ENCODE data around the gene HTRA1. TPM values are rescaled to one million over a fixed set of nuclear protein-coding genes. Genes with fewer than 3 reads are reported as not detected.
A peak's percentile ranks its signal among the peaks of the same experiment; 100 is the strongest.

The HTRA1 gene
- total RNA-seq, 2 donors from 2014 or later = 29.3 to 36.6 TPM

DNA sequence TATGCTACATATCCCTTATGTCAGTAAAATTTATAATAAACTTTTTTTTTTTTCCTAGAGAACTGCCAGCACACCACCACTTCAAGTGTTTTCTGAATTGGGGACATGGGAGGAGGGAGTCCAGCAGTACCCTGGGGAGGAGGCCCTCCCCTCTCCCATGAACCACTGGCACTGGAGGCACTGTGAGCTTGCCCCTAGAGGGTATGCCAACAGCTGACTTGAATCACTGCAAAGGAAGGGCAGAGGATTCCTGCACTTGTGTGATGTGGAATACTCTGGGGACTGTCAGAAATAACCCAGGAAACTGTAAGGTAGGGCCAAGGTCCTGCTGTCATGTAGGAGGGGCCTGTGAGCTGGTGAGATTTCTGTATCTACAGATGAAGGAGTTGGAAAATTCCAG is 15.4 kb upstream of the HTRA1 start:
- TF ChIP-seq, protein P1, sequence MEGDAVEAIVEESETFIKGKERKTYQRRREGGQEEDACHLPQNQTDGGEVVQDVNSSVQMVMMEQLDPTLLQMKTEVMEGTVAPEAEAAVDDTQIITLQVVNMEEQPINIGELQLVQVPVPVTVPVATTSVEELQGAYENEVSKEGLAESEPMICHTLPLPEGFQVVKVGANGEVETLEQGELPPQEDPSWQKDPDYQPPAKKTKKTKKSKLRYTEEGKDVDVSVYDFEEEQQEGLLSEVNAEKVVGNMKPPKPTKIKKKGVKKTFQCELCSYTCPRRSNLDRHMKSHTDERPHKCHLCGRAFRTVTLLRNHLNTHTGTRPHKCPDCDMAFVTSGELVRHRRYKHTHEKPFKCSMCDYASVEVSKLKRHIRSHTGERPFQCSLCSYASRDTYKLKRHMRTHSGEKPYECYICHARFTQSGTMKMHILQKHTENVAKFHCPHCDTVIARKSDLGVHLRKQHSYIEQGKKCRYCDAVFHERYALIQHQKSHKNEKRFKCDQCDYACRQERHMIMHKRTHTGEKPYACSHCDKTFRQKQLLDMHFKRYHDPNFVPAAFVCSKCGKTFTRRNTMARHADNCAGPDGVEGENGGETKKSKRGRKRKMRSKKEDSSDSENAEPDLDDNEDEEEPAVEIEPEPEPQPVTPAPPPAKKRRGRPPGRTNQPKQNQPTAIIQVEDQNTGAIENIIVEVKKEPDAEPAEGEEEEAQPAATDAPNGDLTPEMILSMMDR (IDR thresholded peaks at IDR 0.05) = no peak
- TF ChIP-seq POLR2A (IDR thresholded peaks at IDR 0.05) = no peak
- Histone ChIP-seq H3K4me1 (no peaks in the 10 kb centered on the region), H3K27ac (no peak overlapping the region), H3K27me3 (no peaks in the 10 kb centered on the region), H3K36me3 (replicated peaks in 1 of 2; ENCODE audit: insufficient read depth in 1 of 2, low read depth in 2 of 2) (no peaks in the 10 kb centered on the region), H3K9me3 (no peaks in the 10 kb centered on the region), H3K4me3 (no peak overlapping the region)
- DNase-seq (no peak), ATAC-seq (no peak)
- intact Hi-C loops (cut with DNase I) = no loop called here

DNA sequence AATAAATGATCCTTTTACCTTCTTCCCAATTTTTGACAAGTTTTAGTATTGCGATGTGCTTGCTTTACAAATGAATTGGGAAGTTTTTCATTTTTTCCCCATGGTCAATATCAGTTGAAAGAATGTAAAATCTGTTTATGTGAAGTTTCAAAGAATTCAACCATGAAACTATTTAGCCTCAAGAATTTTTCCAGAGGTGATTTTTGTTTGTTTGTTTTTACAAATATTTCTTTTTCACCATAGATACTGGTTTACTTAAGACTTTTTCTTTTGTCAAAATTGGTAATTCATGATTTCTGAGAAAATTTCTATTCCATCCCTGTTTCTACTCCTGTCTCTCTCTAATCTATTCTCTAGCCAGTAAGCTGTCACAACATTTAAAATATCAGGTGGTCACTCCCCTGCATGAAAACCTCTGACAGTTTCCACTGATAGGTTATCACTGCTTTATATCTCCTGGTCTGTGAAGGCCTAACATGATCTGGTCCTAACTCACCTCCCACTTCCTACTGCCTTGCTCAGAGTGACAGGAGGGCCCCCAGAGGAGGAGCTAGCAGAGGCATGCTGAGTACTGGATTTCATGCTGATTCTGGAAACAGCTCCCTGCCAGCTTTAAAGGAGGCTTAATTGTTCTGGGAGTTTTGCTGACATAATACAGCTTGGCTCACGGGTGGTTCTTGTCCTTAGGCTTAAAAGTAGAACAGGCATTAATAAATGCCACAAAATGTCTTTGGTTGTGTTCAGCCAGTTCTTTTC is 14.5 kb upstream of the HTRA1 start:
- DNase-seq (no peak), ATAC-seq (no peak)
- no peaks in the 10 kb centered on the region for H3K27me3 ChIP-seq
- H3K36me3 ChIP-seq (replicated peaks in 1 of 2; ENCODE audit: insufficient read depth in 1 of 2, low read depth in 2 of 2) = no peaks in the 10 kb centered on the region
- H3K4me1 ChIP-seq = no peaks in the 10 kb centered on the region
- intact Hi-C loops (cut with DNase I) = no loop called here
- TF ChIP-seq, protein P1 (IDR thresholded peaks at IDR 0.05) = no peak
- no peak for TF ChIP-seq POLR2A (IDR thresholded peaks at IDR 0.05)
- no peak overlapping the region for H3K4me3 ChIP-seq
- no peak overlapping the region for H3K27ac ChIP-seq
- 75 to 82% methylated on average over 2 of the region's 2 CpGs for WGBS, 2 donors
- no peaks in the 10 kb centered on the region for H3K9me3 ChIP-seq

DNA sequence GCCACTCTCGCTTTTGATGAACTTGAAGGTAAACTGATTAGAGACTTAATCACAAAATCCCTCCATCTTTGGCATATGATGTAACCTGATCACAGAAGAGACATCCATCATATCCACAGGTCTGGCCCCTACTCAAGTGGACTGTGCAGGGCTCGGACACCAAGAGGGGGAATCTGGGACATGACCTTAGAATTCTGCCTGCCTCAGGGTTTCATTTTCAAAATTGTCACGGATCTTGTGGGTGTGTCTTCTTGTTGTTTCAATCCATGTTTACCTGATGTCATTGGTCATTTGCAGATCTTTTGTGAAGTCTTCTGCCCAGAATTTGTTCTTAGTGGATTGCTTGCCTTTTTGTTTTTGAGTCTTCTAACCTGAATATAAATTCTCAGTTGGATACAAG is 12.8 kb upstream of the HTRA1 start:
- Histone ChIP-seq H3K36me3 (replicated peaks in 1 of 2; ENCODE audit: insufficient read depth in 1 of 2, low read depth in 2 of 2) (no peaks in the 10 kb centered on the region), H3K27ac (no peak overlapping the region), H3K9me3 (no peaks in the 10 kb centered on the region), H3K4me3 (no peak overlapping the region), H3K4me1 (no peaks in the 10 kb centered on the region), H3K27me3 (no peaks in the 10 kb centered on the region)
- intact Hi-C loops (cut with DNase I) = no loop called here
- no peak for ATAC-seq
- no peak for TF ChIP-seq POLR2A (IDR thresholded peaks at IDR 0.05)
- TF ChIP-seq, protein P1 (IDR thresholded peaks at IDR 0.05) = no peak
- WGBS, 2 donors = 78 to 88% methylated on average over 2 to 3 of the region's 3 CpGs
- DNase-seq = no peak

DNA sequence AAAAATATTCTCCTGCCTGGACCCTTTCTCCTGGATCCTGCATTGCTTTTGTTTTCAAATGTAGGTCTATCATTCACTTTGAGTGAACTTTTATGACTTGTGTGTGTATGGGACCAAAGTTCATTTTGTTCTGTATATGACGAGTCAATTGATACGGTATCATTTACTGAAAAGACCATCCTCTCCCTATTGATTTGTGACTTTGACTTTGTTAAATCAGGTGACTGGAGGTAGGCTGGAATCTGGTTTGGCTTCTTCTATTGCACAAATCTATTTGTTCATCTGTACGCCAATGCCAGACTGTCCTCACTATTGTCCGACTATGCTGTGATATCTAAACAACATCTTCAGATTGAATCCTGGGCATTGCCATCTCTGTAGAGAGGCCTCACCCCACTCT is 12.2 kb upstream of the HTRA1 start:
- no peaks in the 10 kb centered on the region for H3K4me1 ChIP-seq
- H3K36me3 ChIP-seq (replicated peaks in 1 of 2; ENCODE audit: insufficient read depth in 1 of 2, low read depth in 2 of 2) = no peaks in the 10 kb centered on the region
- no peak overlapping the region for H3K4me3 ChIP-seq
- no peak overlapping the region for H3K27ac ChIP-seq
- H3K9me3 ChIP-seq = no peaks in the 10 kb centered on the region
- no peak for DNase-seq
- TF ChIP-seq, protein P1 (IDR thresholded peaks at IDR 0.05) = no peak
- TF ChIP-seq POLR2A (IDR thresholded peaks at IDR 0.05) = no peak
- ATAC-seq = no peak
- intact Hi-C loops (cut with DNase I) = no loop called here
- H3K27me3 ChIP-seq = no peaks in the 10 kb centered on the region
- 80 to 83% methylated on average over 4 of the region's 4 CpGs for WGBS, 2 donors

DNA sequence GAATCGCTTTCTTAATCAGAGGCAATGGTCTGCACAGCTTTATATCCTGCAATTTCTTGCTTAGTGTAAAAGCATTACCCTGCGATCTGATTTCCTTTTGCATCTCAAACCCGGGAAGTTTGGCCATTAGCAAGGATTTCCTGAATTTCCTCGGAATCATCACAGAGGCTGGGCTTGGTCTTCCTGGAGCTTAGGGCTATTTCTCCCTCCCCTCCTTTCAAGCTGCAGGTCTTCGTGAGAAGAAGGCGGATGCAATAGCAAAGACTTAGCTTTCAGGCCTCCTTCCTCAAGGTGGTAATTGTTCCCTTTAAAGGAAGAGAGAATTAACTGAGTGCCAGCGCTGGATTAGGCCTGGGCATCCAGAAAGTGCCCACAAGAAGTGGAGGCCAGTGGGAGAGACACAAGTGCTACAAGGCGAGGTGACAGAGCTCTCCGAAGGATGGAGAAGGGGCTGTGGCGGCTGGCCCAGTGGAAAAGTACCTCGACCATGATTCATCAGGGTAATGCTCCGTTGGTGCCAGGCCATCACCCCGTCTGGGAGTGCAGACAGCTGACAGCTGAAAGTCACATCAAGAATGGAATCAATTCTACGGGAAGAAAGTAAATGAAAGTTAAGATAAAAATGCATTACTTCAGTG is 10.9 kb upstream of the HTRA1 start:
- ATAC-seq (peak; percentile 33), DNase-seq (no peak)
- TF ChIP-seq POLR2A (IDR thresholded peaks at IDR 0.05) = no peak
- TF ChIP-seq, protein P1 (IDR thresholded peaks at IDR 0.05) = no peak
- Histone ChIP-seq H3K36me3 (replicated peaks in 1 of 2; ENCODE audit: insufficient read depth in 1 of 2, low read depth in 2 of 2) (no peaks in the 10 kb centered on the region), H3K4me3 (no peak overlapping the region), H3K9me3 (no peaks in the 10 kb centered on the region), H3K27me3 (no peaks in the 10 kb centered on the region), H3K27ac (no peak overlapping the region), H3K4me1 (no peaks in the 10 kb centered on the region)
- intact Hi-C loops (cut with DNase I) = no loop called here
- WGBS, 2 donors = 74 to 76% methylated on average over 14 of the region's 14 CpGs
